Endothelial cell of umbilical vein (primary cell): Measurements from ENCODE around the gene SGCB. TPM values are rescaled to one million over a fixed set of nuclear protein-coding genes. Genes with fewer than 3 reads are reported as not detected.
A peak's percentile ranks its signal among the peaks of the same experiment; 100 is the strongest.

ENCODE experiments used
- BruUV-seq: library from RNA; stranded (reverse); fragments of 400-500 nt; replicated peaks from 2 replicates; lab custom pipeline; 2021; lab: Mats Ljungman, UMichigan
- CTCF ChIA-PET: fragments of 300-600, 350-600 bp; sonication (Branson Sonifier 250); formaldehyde crosslinking; loops from one replicate; lab custom pipeline; 2021; ENCODE audit warnings: antibody characterized with exemption, inconsistent platforms; lab: Charles Lee
- POLR2A ChIA-PET: fragments of 300-600, 350-600 bp; sonication (Branson Sonifier 250); formaldehyde crosslinking; loops from one replicate; lab custom pipeline; 2021; ENCODE audit warnings: antibody characterized with exemption, inconsistent platforms; lab: Charles Lee
- DNase-seq: peaks from one replicate; pipeline ENCODE4 v3.0.0-alpha.2; 2011; ENCODE audit warnings: low read depth, low spot score
- FAIRE-seq: peaks from 2 replicates; lab custom pipeline; 2011; peaks lifted over from hg19 to GRCh38; lab: Jason Lieb, UNC
- H2AFZ ChIP-seq: 2 replicates; pipeline ENCODE4 v1.6.0; 2012; ENCODE audit warnings: low read depth, low read length, control low read depth, inconsistent platforms
- H3K27ac ChIP-seq: 2 replicates; pipeline ENCODE4 v1.5.1; 2011; ENCODE audit warnings: low read depth, mild to moderate bottlenecking, control low read depth, low read length, moderate library complexity; ENCODE audit not compliant: insufficient read depth
- H3K27me3 ChIP-seq, 2 experiments: 2 replicates each; pipeline versions ENCODE4 v1.6.0 to v1.6.1; 2011; ENCODE audit warnings: low read length in 2 of 2, mixed read lengths in 1 of 2; ENCODE audit not compliant: control insufficient read depth in 2 of 2, insufficient read depth in 2 of 2
- H3K36me3 ChIP-seq, 2 experiments: 2 replicates in 1 of 2; 3 replicates in 1 of 2; pipeline ENCODE4 v1.5.1; 2011; ENCODE audit warnings: low read length in 2 of 2, mild to moderate bottlenecking in 1 of 2, moderate library complexity in 1 of 2; ENCODE audit not compliant: control insufficient read depth in 2 of 2, insufficient read depth in 2 of 2; ENCODE audit errors: extremely low read depth in 1 of 2
- H3K4me1 ChIP-seq: 3 replicates; pipeline ENCODE4 v1.5.1; 2011; ENCODE audit warnings: mild to moderate bottlenecking, low read length; ENCODE audit not compliant: control insufficient read depth, insufficient read depth; ENCODE audit errors: extremely low read depth
- H3K4me2 ChIP-seq: 2 replicates; pipeline ENCODE4 v1.6.1; 2011; ENCODE audit warnings: low read length, control low read depth, mixed read lengths; ENCODE audit not compliant: insufficient read depth
- H3K4me3 ChIP-seq, 3 experiments: fragments of 200-600 bp in 1 of 3; sonication (generic), shearing (Covaris generic) in 1 of 3; replicated peaks in 1 of 3; 2 replicates each; pipeline ENCODE4 v1.5.1; 2011 to 2016; ENCODE audit warnings: control low read depth in 3 of 3, low read length in 3 of 3, mild to moderate bottlenecking in 2 of 3, inconsistent platforms in 1 of 3, low read depth in 1 of 3, moderate library complexity in 1 of 3; ENCODE audit not compliant: insufficient read depth in 1 of 3
- H3K79me2 ChIP-seq: 2 replicates; pipeline ENCODE4 v1.6.0; 2012; ENCODE audit warnings: low read length, inconsistent platforms; ENCODE audit not compliant: control insufficient read depth, insufficient read depth
- H3K9ac ChIP-seq: replicated peaks from 2 replicates; pipeline ENCODE3; 2011; ENCODE audit warnings: low read length, control low read depth; ENCODE audit not compliant: insufficient read depth; ENCODE audit errors: extremely low read depth
- H3K9me1 ChIP-seq: replicated peaks from 3 replicates; pipeline ENCODE4 v1.6.0; 2011; ENCODE audit warnings: mild to moderate bottlenecking, low read length; ENCODE audit not compliant: control insufficient read depth, insufficient read depth; ENCODE audit errors: extremely low read depth
- H3K9me3 ChIP-seq: replicated peaks from 2 replicates; pipeline ENCODE4 v1.5.1; 2012; ENCODE audit warnings: low read length, inconsistent platforms; ENCODE audit not compliant: control insufficient read depth, insufficient read depth
- H4K20me1 ChIP-seq: replicated peaks from 2 replicates; pipeline ENCODE3; 2011; ENCODE audit warnings: mild to moderate bottlenecking, low read length; ENCODE audit not compliant: control insufficient read depth, insufficient read depth; ENCODE audit errors: extremely low read depth
- CTCF ChIP-seq, 2 donors: IDR thresholded peaks; 1 replicate in 1 of 2; 2 replicates in 1 of 2; pipeline ENCODE4 v1.5.1; 2011; ENCODE audit warnings: low read length in 2 of 2, mild to moderate bottlenecking in 2 of 2, moderate library complexity in 2 of 2, control low read depth in 1 of 2, inconsistent platforms in 1 of 2, low read depth in 1 of 2; ENCODE audit not compliant: insufficient read depth in 1 of 2; ENCODE audit errors: extremely low read depth in 1 of 2
- EZH2 ChIP-seq: IDR thresholded peaks from 2 replicates; pipeline ENCODE4 v1.6.1; 2012; ENCODE audit warnings: borderline replicate concordance, low read depth, mild to moderate bottlenecking, moderate library complexity, low read length, inconsistent platforms; ENCODE audit not compliant: severe bottlenecking
- FOS ChIP-seq: IDR thresholded peaks from 2 replicates; pipeline ENCODE4 v1.6.1; 2011; ENCODE audit warnings: mild to moderate bottlenecking, low read length, moderate library complexity, borderline replicate concordance; ENCODE audit not compliant: insufficient read depth
- GATA2 ChIP-seq: IDR thresholded peaks from 2 replicates; pipeline ENCODE4 v1.7.0; 2011; ENCODE audit warnings: low read depth, mild to moderate bottlenecking, moderate library complexity, mixed read lengths, low read length; ENCODE audit not compliant: insufficient read length, insufficient read depth
- MAX ChIP-seq: IDR thresholded peaks from 2 replicates; pipeline ENCODE4 v1.6.1; 2011; ENCODE audit not compliant: insufficient read depth, insufficient read length
- MYC ChIP-seq: IDR thresholded peaks from one replicate; pipeline ENCODE4 v1.6.1; 2011; ENCODE audit warnings: mild to moderate bottlenecking, low read depth, low read length
- POLR2A ChIP-seq: IDR thresholded peaks from 2 replicates; pipeline ENCODE4 v1.6.1; 2012; ENCODE audit warnings: low read depth, mild to moderate bottlenecking, control low read depth, low read length
- dilution Hi-C: fragments of 300-500 bp; cut with MboI; formaldehyde crosslinking; loops from one replicate; pipeline ENCODE4 v1.15.0; 2019; ENCODE audit warnings: low sequenced_read_pairs; ENCODE audit not compliant: extremely low pct_ligation_motif_present
- intact Hi-C: fragments of 100-400 bp; cut with micrococcal nuclease; formaldehyde crosslinking; loops from one replicate; pipeline ENCODE4 v1.10.0; 2022
- polyA plus RNA-seq, 4 experiments: library from polyadenylated mRNA; depleted of rRNA in 3 of 4; stranded (reverse) in 3 of 4; unstranded in 1 of 4; fragments of >200 nt; gene quantifications; 2 replicates each; pipeline versions ENCODE4 v1.2.1 to v1.2.3, GENCODE V29; 2011 to 2012; ENCODE audit warnings: missing spikeins in 1 of 4
- total RNA-seq: library from RNA; stranded (reverse); gene quantifications from 2 replicates; pipeline ENCODE4 v1.2.3, GENCODE V29; 2021

SGCB gene
- total and polyA plus RNA-seq, 2 donors (not counting 3 experiments of a cell fraction or from before 2014, with no cell fraction given), result 13.7 to 54.0 TPM

- intact Hi-C loops (no loop called here), dilution Hi-C loops (no loop called here)
- no TSS peak for BruUV-seq
- ChIA-PET POLR2A (interaction anchor here (1.5 kb wide), 1 partner anchor 15 kb away, joined by 5 read pairs; the partner anchor contains the start of gene SGCB), CTCF (interaction anchor here (2.9 kb wide), 1 partner anchor 15 kb away, joined by 13 read pairs; the partner anchor contains the start of gene SGCB)
- Histone ChIP-seq H3K36me3 (no peaks in the 10 kb centered on the region), H3K79me2 (no peaks in the 10 kb centered on the region), H3K9ac (no peak overlapping the region), H3K4me2 (peak overlapping the region; percentile 93), H3K4me1 (peaks cover 12% of the 10 kb centered on the region), H4K20me1 (no peaks in the 10 kb centered on the region), H3K27me3 (peaks cover 18 to 41% of the 10 kb centered on the region in 2 experiments), H3K4me3 (peak overlapping the region in 2 of 3 experiments; percentile 55 to 71), H3K9me3 (no peaks in the 10 kb centered on the region), H3K9me1 (no peaks in the 10 kb centered on the region), H2AFZ (no peak overlapping the region), H3K27ac (no peak overlapping the region)
- FAIRE-seq (no peak), DNase-seq (peak; percentile 21)
- no peak for TF ChIP-seq POLR2A
- TF ChIP-seq MAX, result no peak
- TF ChIP-seq FOS, result no peak
- no peak for TF ChIP-seq MYC
- TF ChIP-seq GATA2, result no peak
- no peak for TF ChIP-seq CTCF (IDR thresholded peaks at IDR 0.05; ENCODE audit: extremely low read depth in 1 of 2, insufficient read depth in 1 of 2, low read depth in 1 of 2, low read length in 2 of 2)
- TF ChIP-seq EZH2, result no peak
These were observed 14.3 kb upstream of the SGCB start for GRCh38 chr4:52052475-52052780.
